A549 (cell line): ENCODE data around the gene BCAS3. TPM values are rescaled to one million over a fixed set of nuclear protein-coding genes. Genes with fewer than 3 reads are reported as not detected.
A peak's percentile ranks its signal among the peaks of the same experiment; 100 is the strongest.
"Not testable (repeated sequence)": the region's sequence is repeated elsewhere in the genome, so short reads cannot be mapped to it uniquely, and the experiment has no call there.

Source experiments
- ATAC-seq, 2 experiments: fragments of 200-7000 bp in 1 of 2; fragments of >200 bp in 1 of 2; cut with Nextera tagmentation in 1 of 2; cut with Tn5 transposase in 1 of 2; 3 replicates each; pipeline versions ENCODE4 v1.8.0 to v1.9.1; 2018 to 2020; ENCODE audit warnings: mild to moderate bottlenecking in 1 of 2, moderate library complexity in 1 of 2
- CTCF ChIA-PET: fragments of 300-600 bp; sonication (Branson Sonifier 250); formaldehyde crosslinking; extraction: SDS; loops from one replicate; lab custom pipeline; 2021; ENCODE audit warnings: antibody characterized with exemption, inconsistent platforms; lab: Yijun Ruan, JAX
- POLR2A ChIA-PET: fragments of 350-600 bp; formaldehyde crosslinking; extraction: SDS; loops from one replicate; lab custom pipeline; 2021; ENCODE audit warnings: antibody characterized with exemption, inconsistent platforms; lab: Yijun Ruan, JAX
- DNase-seq, 2 experiments: peaks; one replicate each; pipeline versions ENCODE4 v3.0.0 to v3.0.0-alpha.2; 2011 to 2016; ENCODE audit warnings: low read depth in 1 of 2, low spot score in 1 of 2
- FAIRE-seq: peaks from 2 replicates; lab custom pipeline; 2011; peaks lifted over from hg19 to GRCh38; lab: Jason Lieb, UNC
- H3K27ac ChIP-seq, 2 experiments: fragments of >200 bp; sonication (Bioruptor Twin); formaldehyde crosslinking; 3 replicates each; pipeline ENCODE4 v1.5.1; 2016 to 2017
- H3K4me1 ChIP-seq: fragments of >200 bp; sonication (Bioruptor Twin); formaldehyde crosslinking; 3 replicates; pipeline ENCODE4 v1.6.1; 2016
- H3K4me2 ChIP-seq: fragments of >200 bp; sonication (Bioruptor Twin); formaldehyde crosslinking; 3 replicates; pipeline ENCODE4 v1.6.1; 2016
- H3K4me3 ChIP-seq: fragments of >200 bp; sonication (Bioruptor Twin); formaldehyde crosslinking; 3 replicates; pipeline ENCODE4 v1.5.1; 2016
- H3K9me3 ChIP-seq: fragments of >200 bp; sonication (Bioruptor Twin); formaldehyde crosslinking; 3 replicates; pipeline ENCODE4 v1.6.1; 2016
- BHLHE40 ChIP-seq: IDR thresholded peaks from 2 replicates; pipeline ENCODE4 v1.6.1; 2012; ENCODE audit warnings: low read depth, low read length, inconsistent platforms
- CBX8 ChIP-seq: fragments of 200-600 bp; sonication (generic); IDR thresholded peaks from 2 replicates; pipeline ENCODE4 v1.6.1; 2016
- CHD4 ChIP-seq: fragments of 200-600 bp; sonication (generic); IDR thresholded peaks from 2 replicates; pipeline ENCODE4 v1.6.1; 2016; ENCODE audit warnings: antibody characterized with exemption, mild to moderate bottlenecking, borderline replicate concordance
- CTCF ChIP-seq: fragments of >200 bp; sonication (Bioruptor Twin); formaldehyde crosslinking; IDR thresholded peaks from 3 replicates; pipeline ENCODE4 v1.5.1; 2016
- ELK1 ChIP-seq: fragments of 150-350 bp; IDR thresholded peaks from 2 replicates; pipeline ENCODE4 v1.6.1; 2014; ENCODE audit warnings: low read depth, mild to moderate bottlenecking, low read length
- FOSL2 ChIP-seq, 2 experiments: fragments of 450-650 bp in 1 of 2; fragments of >200 bp in 1 of 2; sonication (Bioruptor Twin) in 1 of 2; formaldehyde crosslinking; IDR thresholded peaks; 2 replicates each; pipeline versions ENCODE4 v1.5.0 to v1.6.1; 2016 to 2020; ENCODE audit warnings: mild to moderate bottlenecking in 1 of 2, moderate library complexity in 1 of 2
- HDAC2 ChIP-seq: fragments of 200-600 bp; sonication (generic); IDR thresholded peaks from 2 replicates; pipeline ENCODE4 v1.6.1; 2016
- HMGXB4 ChIP-seq: fragments of 250-450 bp; sonication (Bioruptor Pico); IDR thresholded peaks from 2 replicates; pipeline ENCODE4 v1.5.0; 2021; ENCODE audit warnings: mild to moderate bottlenecking, moderate library complexity, borderline replicate concordance
- HOXB13 ChIP-seq: fragments of 250-450 bp; sonication (Bioruptor Pico); IDR thresholded peaks from 2 replicates; pipeline ENCODE4 v1.5.0; 2020; ENCODE audit warnings: low read depth, mild to moderate bottlenecking, moderate library complexity
- HOXB5 ChIP-seq: fragments of 250-450 bp; sonication (Bioruptor Pico); IDR thresholded peaks from 2 replicates; pipeline ENCODE4 v1.5.0; 2020; ENCODE audit warnings: mild to moderate bottlenecking, moderate library complexity
- MAZ ChIP-seq: fragments of 150-350 bp; IDR thresholded peaks from 2 replicates; pipeline ENCODE4 v1.6.1; 2014; ENCODE audit warnings: antibody characterized with exemption, low read depth, low read length, borderline replicate concordance
- NFE2L2 ChIP-seq: fragments of 150-350 bp; conservative IDR thresholded peaks from 2 replicates; pipeline ENCODE4 v1.6.1; 2014; ENCODE audit warnings: low read length
- PBX3 ChIP-seq: IDR thresholded peaks from 2 replicates; pipeline ENCODE4 v1.6.1; 2012
- POLR2AphosphoS2 ChIP-seq: conservative IDR thresholded peaks from 2 replicates; pipeline ENCODE4 v1.6.1; 2012; ENCODE audit warnings: low read length, improper control_type of control experiment, inconsistent platforms
- RNF2 ChIP-seq: fragments of 200-600 bp; sonication (generic); IDR thresholded peaks from 2 replicates; pipeline ENCODE4 v1.6.1; 2016; ENCODE audit warnings: low read depth, mild to moderate bottlenecking, antibody characterized with exemption, moderate library complexity, borderline replicate concordance
- SMC3 ChIP-seq: fragments of >200 bp; sonication (Bioruptor Twin); formaldehyde crosslinking; IDR thresholded peaks from 3 replicates; pipeline ENCODE4 v1.6.1; 2018; ENCODE audit warnings: inconsistent platforms
- TP53 ChIP-seq: fragments of 250-450 bp; sonication (Bioruptor Pico); IDR thresholded peaks from 2 replicates; pipeline ENCODE4 v1.5.0; 2021; ENCODE audit warnings: mild to moderate bottlenecking, moderate library complexity
- USF2 ChIP-seq: fragments of 450-650 bp; IDR thresholded peaks from 2 replicates; pipeline ENCODE4 v1.6.1; 2014; ENCODE audit warnings: antibody characterized with exemption
- ZSCAN20 ChIP-seq: fragments of 250-450 bp; sonication (Bioruptor Pico); IDR thresholded peaks from 2 replicates; pipeline ENCODE4 v1.8.0; 2022; ENCODE audit warnings: mild to moderate bottlenecking, moderate library complexity
- WGBS: methylation state at CpG from one replicate; pipeline ENCODE4 v1.1.6; 2017; ENCODE audit errors: missing lambda C conversion rate; 5-methylcytosine and 5-hydroxymethylcytosine counted together
- polyA plus RNA-seq, 4 experiments: library from polyadenylated mRNA; depleted of rRNA in 3 of 4; stranded (reverse); fragments of >200 nt; fragmentation: RNase III in 1 of 4; extraction: RNeasy Plus Mini Kit Qiagen cat#74134 plus additional on column Dnase treatment in 1 of 4; gene quantifications; 2 replicates in 3 of 4; 3 replicates in 1 of 4; pipeline ENCODE4 v1.2.3, GENCODE V29; 2011 to 2017

BCAS3 gene
- polyA plus RNA-seq, 2 of the 4 experiments (the other 2 are of a cell fraction) = 14.7 to 43.4 TPM

GRCh38 chr17:60809421-60809820, 131.8 kb downstream of the BCAS3 start:
- POLR2A ChIA-PET = no interaction called here

GRCh38 chr17:60814941-60815340, 137.3 kb downstream of the BCAS3 start:
- POLR2A ChIA-PET, H3K4me1 ChIP-seq, FAIRE-seq, CTCF ChIA-PET, H3K27ac ChIP-seq, ATAC-seq, DNase-seq, H3K4me3 ChIP-seq, H3K4me2 ChIP-seq: not testable (repeated sequence)
- H3K9me3 ChIP-seq = peaks cover 15% of the 10 kb centered on the region; the same call in 2 of the 3 replicates
- WGBS = 52% methylated on average over 2 of the region's 2 CpGs

More at GRCh38 chr17:60809421-60809820, 131.8 kb downstream of the BCAS3 start:
- CTCF ChIA-PET = interaction anchor here (0.5 kb wide), 1 partner anchor 581 kb away, joined by 3 read pairs; no protein-coding TSS in a partner anchor
- H3K27ac ChIP-seq = no peak overlapping the region
- DNase-seq = no peak
- TF ChIP-seq USF2 (no peak), FOSL2 (IDR thresholded peaks at IDR 0.05) (no peak), FOSL2 (CRISPR knock-in tag; IDR thresholded peaks at IDR 0.05) (no peak), POLR2AphosphoS2 (no peak), BHLHE40 (no peak), TP53 (no peak), MAZ (no peak), NFE2L2 (no peak), HOXB13 (CRISPR knock-in tag) (no peak), ZSCAN20 (CRISPR knock-in tag) (no peak), HOXB5 (CRISPR knock-in tag) (no peak), ELK1 (no peak), HMGXB4 (CRISPR knock-in tag) (no peak), CBX8 (no peak), CHD4 (no peak), HDAC2 (no peak), SMC3 (no peak), RNF2 (no peak)
- 100% methylated on average over 1 of the region's 1 CpG for WGBS
- FAIRE-seq = no peak
- no peak for ATAC-seq
- H3K4me3 ChIP-seq = no peak overlapping the region
- H3K4me1 ChIP-seq = no peaks in the 10 kb centered on the region
- peaks cover 15% of the 10 kb centered on the region; the same call in 2 of the 3 replicates for H3K9me3 ChIP-seq
- H3K4me2 ChIP-seq = no peak overlapping the region

- ATAC-seq (peak; percentile 62 to 68; a peak in 5 of 6 replicates), FAIRE-seq (peak; percentile 97), DNase-seq (peak in 1 of 2 experiments; percentile 45)
- peak overlapping the region; percentile 11; the same call in 1 of the 3 replicates for H3K4me2 ChIP-seq
- H3K4me3 ChIP-seq = no peak overlapping the region
- CTCF ChIA-PET = interaction anchor here (1.0 to 1.4 kb wide), 3 partner anchors 8 to 96 kb away, joined by 3 to 4 read pairs (median 3); no protein-coding TSS in a partner anchor
- WGBS = 22% methylated on average over 1 of the region's 1 CpG
- peaks cover 7% of the 10 kb centered on the region; the same call in 1 of the 3 replicates for H3K4me1 ChIP-seq
- no peak overlapping the region for H3K27ac ChIP-seq
- TF ChIP-seq FOSL2 (IDR thresholded peaks at IDR 0.05) (no peak), FOSL2 (CRISPR knock-in tag; IDR thresholded peaks at IDR 0.05) (peak; percentile 40), CTCF (no peak), PBX3 (no peak), CHD4 (no peak)
- POLR2A ChIA-PET = no interaction called here
- 0 out of 3 replicates have a peak, but pooled peaks cover 6% of the 10 kb centered on the region for H3K9me3 ChIP-seq
Measured at GRCh38 chr17:60817192-60817591, 139.5 kb downstream of the BCAS3 start.
